ENCODE measurements around the gene ABCA13. TPM values are rescaled to one million over a fixed set of nuclear protein-coding genes. Genes with fewer than 3 reads are reported as not detected.
A peak's percentile ranks its signal among the peaks of the same experiment; 100 is the strongest.

ABCA13 gene
- total RNA-seq, 1 experiment from 2014 or later = 0.62 TPM

- DNase-seq (ENCODE audit: low spot score) = no peak
Observed at GRCh38 chr7:48518092-48518491, 346.8 kb downstream of the ABCA13 start.

- DNase-seq (ENCODE audit: low spot score) = peak; percentile 5
Observed at GRCh38 chr7:48522692-48523091, 351.4 kb downstream of the ABCA13 start.

- no peak for DNase-seq (ENCODE audit: low spot score)
Observed at GRCh38 chr7:48525736-48526732, 354.8 kb downstream of the ABCA13 start.

GRCh38 chr7:48528646-48529045, 357.4 kb downstream of the ABCA13 start:
- no peak for DNase-seq (ENCODE audit: low spot score)

GRCh38 chr7:48537561-48537960, 366.3 kb downstream of the ABCA13 start:
- DNase-seq (ENCODE audit: low spot score) = peak; percentile 44

- DNase-seq (ENCODE audit: low spot score) = no peak
Observed at GRCh38 chr7:48540746-48541145, 369.5 kb downstream of the ABCA13 start.

- no peak for DNase-seq (ENCODE audit: low spot score)
Observed at GRCh38 chr7:48548667-48549066, 377.4 kb downstream of the ABCA13 start.

- DNase-seq (ENCODE audit: low spot score) = no peak
Observed at GRCh38 chr7:48551652-48552051, 380.4 kb downstream of the ABCA13 start.

- no peak for DNase-seq (ENCODE audit: low spot score)
Observed at GRCh38 chr7:48563334-48563733, 392.1 kb downstream of the ABCA13 start.

- DNase-seq (ENCODE audit: low spot score) = no peak
Observed at GRCh38 chr7:48575516-48575915, 404.3 kb downstream of the ABCA13 start.

- no peak for DNase-seq (ENCODE audit: low spot score)
Observed at GRCh38 chr7:48587475-48587874, 416.2 kb downstream of the ABCA13 start.

GRCh38 chr7:48594349-48594748, 423.1 kb downstream of the ABCA13 start:
- no peak for DNase-seq (ENCODE audit: low spot score)

GRCh38 chr7:48595756-48596155, 424.5 kb downstream of the ABCA13 start:
- DNase-seq (ENCODE audit: low spot score) = no peak

GRCh38 chr7:48610705-48611104, 439.4 kb downstream of the ABCA13 start:
- DNase-seq (ENCODE audit: low spot score) = no peak

GRCh38 chr7:48611993-48612392, 440.7 kb downstream of the ABCA13 start:
- peak; percentile 61 for DNase-seq (ENCODE audit: low spot score)

- no peak for DNase-seq (ENCODE audit: low spot score)
Observed at GRCh38 chr7:48617508-48617907, 446.2 kb downstream of the ABCA13 start.

GRCh38 chr7:48617993-48618392, 446.7 kb downstream of the ABCA13 start:
- DNase-seq (ENCODE audit: low spot score) = no peak

- DNase-seq (ENCODE audit: low spot score) = no peak
Observed at GRCh38 chr7:48621076-48621475, 449.8 kb downstream of the ABCA13 start.

GRCh38 chr7:48627164-48627563, 455.9 kb downstream of the ABCA13 start:
- DNase-seq (ENCODE audit: low spot score) = no peak

- DNase-seq (ENCODE audit: low spot score) = no peak
Observed at GRCh38 chr7:48628793-48629349, 457.6 kb downstream of the ABCA13 start.

GRCh38 chr7:48634116-48634632, 462.9 kb downstream of the ABCA13 start:
- DNase-seq (ENCODE audit: low spot score) = no peak

GRCh38 chr7:48635796-48636195, 464.5 kb downstream of the ABCA13 start:
- DNase-seq (ENCODE audit: low spot score) = no peak

Measured in A172 (cell line).